ENCODE measurements around the gene MTCP1. TPM values are rescaled to one million over a fixed set of nuclear protein-coding genes. Genes with fewer than 3 reads are reported as not detected.

The MTCP1 gene
- polyA plus RNA-seq (2012; ENCODE audit: insufficient read length, low read depth) = 4.1 TPM

- peak; percentile 63 for TF ChIP-seq TAF1 (IDR thresholded peaks at IDR 0.05; ENCODE audit: borderline replicate concordance, insufficient read depth, low read length)
- no peak for TF ChIP-seq SIN3A (IDR thresholded peaks at IDR 0.05; ENCODE audit: borderline replicate concordance, insufficient read depth, low read length)
- peak; percentile 6 for TF ChIP-seq FOXP2 (optimal IDR thresholded peaks at IDR 0.05; ENCODE audit: borderline replicate concordance, extremely low read depth, extremely low read length, insufficient read depth)
- 0 out of 4 replicates have a peak, but pooled peaks of 1 of the 2 experiments have one; percentile 25 for TF ChIP-seq REST (IDR thresholded peaks at IDR 0.05; ENCODE audit: insufficient read depth in 1 of 2, low read depth in 2 of 2, low read length in 2 of 2)
- TF ChIP-seq POLR2AphosphoS5 (IDR thresholded peaks at IDR 0.05; ENCODE audit: low read depth, low read length) = peak; percentile 66
These were observed at the start of gene MTCP1, which contains the start of the genes BRCC3 and CMC4 for GRCh38 chrX:155070975-155071693. Gene MTCP1 (minus strand): TSS chrX:155071136. CDS start chrX:155066010, 5,126 bp downstream. Gene BRCC3 (plus strand): TSS chrX:155071508. CDS start chrX:155071528, 20 bp downstream. Gene CMC4 (minus strand): TSS chrX:155071136. CDS start chrX:155064023, 7,113 bp downstream.

- no peak for TF ChIP-seq POLR2AphosphoS5 (IDR thresholded peaks at IDR 0.05; ENCODE audit: low read depth, low read length)
- TF ChIP-seq REST (IDR thresholded peaks at IDR 0.05; ENCODE audit: insufficient read depth in 1 of 2, low read depth in 2 of 2, low read length in 2 of 2) = no peak
- no peak for TF ChIP-seq TAF1 (IDR thresholded peaks at IDR 0.05; ENCODE audit: borderline replicate concordance, insufficient read depth, low read length)
- no peak for TF ChIP-seq SIN3A (IDR thresholded peaks at IDR 0.05; ENCODE audit: borderline replicate concordance, insufficient read depth, low read length)
- no peak for TF ChIP-seq FOXP2 (optimal IDR thresholded peaks at IDR 0.05; ENCODE audit: borderline replicate concordance, extremely low read depth, extremely low read length, insufficient read depth)
These were observed 44.4 kb upstream of the MTCP1 start for GRCh38 chrX:155115174-155115819.

- no peak for TF ChIP-seq POLR2AphosphoS5 (IDR thresholded peaks at IDR 0.05; ENCODE audit: low read depth, low read length)
- no peak for TF ChIP-seq REST (IDR thresholded peaks at IDR 0.05; ENCODE audit: insufficient read depth in 1 of 2, low read depth in 2 of 2, low read length in 2 of 2)
- no peak for TF ChIP-seq SIN3A (IDR thresholded peaks at IDR 0.05; ENCODE audit: borderline replicate concordance, insufficient read depth, low read length)
- no peak for TF ChIP-seq FOXP2 (optimal IDR thresholded peaks at IDR 0.05; ENCODE audit: borderline replicate concordance, extremely low read depth, extremely low read length, insufficient read depth)
- TF ChIP-seq TAF1 (IDR thresholded peaks at IDR 0.05; ENCODE audit: borderline replicate concordance, insufficient read depth, low read length) = no peak
These were observed 42.2 kb upstream of the MTCP1 start for GRCh38 chrX:155113097-155113496.

- TF ChIP-seq POLR2AphosphoS5 (IDR thresholded peaks at IDR 0.05; ENCODE audit: low read depth, low read length) (no peak), SIN3A (IDR thresholded peaks at IDR 0.05; ENCODE audit: borderline replicate concordance, insufficient read depth, low read length) (no peak), TAF1 (IDR thresholded peaks at IDR 0.05; ENCODE audit: borderline replicate concordance, insufficient read depth, low read length) (no peak), FOXP2 (optimal IDR thresholded peaks at IDR 0.05; ENCODE audit: borderline replicate concordance, extremely low read depth, extremely low read length, insufficient read depth) (no peak), REST (IDR thresholded peaks at IDR 0.05; ENCODE audit: insufficient read depth in 1 of 2, low read depth in 2 of 2, low read length in 2 of 2) (no peak)
These were observed 41.2 kb upstream of the MTCP1 start for GRCh38 chrX:155112171-155112570.

All from PFSK-1 (cell line).